Fibroblast of lung (primary cell): ENCODE data around the gene TMEM37. TPM values are rescaled to one million over a fixed set of nuclear protein-coding genes. Genes with fewer than 3 reads are reported as not detected.

Experiments
- DNase-seq, 2 donors: peaks; one replicate each; pipeline versions ENCODE4 v3.0.0 to v3.0.0-alpha.2; 2010; ENCODE audit warnings: low read depth in 2 of 2
- H2AFZ ChIP-seq: 2 replicates; pipeline ENCODE4 v1.5.1; 2012; ENCODE audit warnings: low read length, control low read depth, inconsistent platforms
- H3K27ac ChIP-seq: 2 replicates; pipeline ENCODE4 v1.5.1; 2011; ENCODE audit warnings: low read length, control low read depth; ENCODE audit not compliant: insufficient read depth
- H3K27me3 ChIP-seq: 2 replicates; pipeline ENCODE4 v1.5.1; 2011; ENCODE audit warnings: mild to moderate bottlenecking, low read length; ENCODE audit not compliant: control insufficient read depth, insufficient read depth
- H3K36me3 ChIP-seq: 2 replicates; pipeline ENCODE4 v1.5.1; 2011; ENCODE audit warnings: low read length; ENCODE audit not compliant: control insufficient read depth, insufficient read depth
- H3K4me1 ChIP-seq: 2 replicates; pipeline ENCODE4 v1.5.1; 2011; ENCODE audit warnings: low read length; ENCODE audit not compliant: control insufficient read depth, insufficient read depth; ENCODE audit errors: extremely low read depth
- H3K4me2 ChIP-seq: 2 replicates; pipeline ENCODE4 v1.5.1; 2011; ENCODE audit warnings: low read length, control low read depth; ENCODE audit not compliant: insufficient read depth; ENCODE audit errors: extremely low read depth
- H3K4me3 ChIP-seq, 4 experiments: fragments of 200-600 bp in 1 of 4; sonication (generic) in 1 of 4; replicated peaks in 1 of 4; 2 replicates each; pipeline ENCODE4 v1.5.1; 2011 to 2016; ENCODE audit warnings: low read length in 4 of 4, low read depth in 3 of 4, mild to moderate bottlenecking in 3 of 4, control low read depth in 2 of 4, inconsistent platforms in 1 of 4, mixed read lengths in 1 of 4; ENCODE audit not compliant: insufficient read depth in 1 of 4; ENCODE audit errors: control extremely low read depth in 1 of 4
- H3K79me2 ChIP-seq: 2 replicates; pipeline ENCODE4 v1.5.1; 2012; ENCODE audit warnings: mild to moderate bottlenecking, low read length, inconsistent platforms; ENCODE audit not compliant: control insufficient read depth, insufficient read depth
- H3K9ac ChIP-seq: 2 replicates; pipeline ENCODE4 v1.5.1; 2011; ENCODE audit warnings: mild to moderate bottlenecking, low read length, control low read depth; ENCODE audit not compliant: insufficient read depth
- H3K9me3 ChIP-seq: 2 replicates; pipeline ENCODE4 v1.5.1; 2012; ENCODE audit warnings: low read depth, low read length; ENCODE audit not compliant: control insufficient read depth, insufficient read depth
- H4K20me1 ChIP-seq: 2 replicates; pipeline ENCODE4 v1.5.1; 2011; ENCODE audit warnings: low read length; ENCODE audit not compliant: control insufficient read depth, insufficient read depth; ENCODE audit errors: extremely low read depth
- EZH2 ChIP-seq: IDR thresholded peaks from 2 replicates; pipeline ENCODE4 v1.5.1; 2012; ENCODE audit warnings: low read length, control low read depth, mild to moderate bottlenecking; ENCODE audit errors: missing control alignments
- polyA plus RNA-seq, 2 donors: library from polyadenylated mRNA; depleted of rRNA in 1 of 2; stranded (reverse) in 1 of 2; unstranded in 1 of 2; fragments of >200 nt; gene quantifications; 2 replicates each; pipeline ENCODE4 v1.2.1, GENCODE V29; 2011 to 2012; ENCODE audit warnings: missing spikeins in 1 of 2
- total RNA-seq: library from RNA; depleted of rRNA; stranded (reverse); fragments of >200 nt; gene quantifications from 2 replicates; pipeline ENCODE4 v1.2.1, GENCODE V29; 2014
- TF ChIP-seq, protein P1 (sequence below), 2 donors: IDR thresholded peaks in 1 of 2; conservative IDR thresholded peaks in 1 of 2; 1 replicate in 1 of 2; 2 replicates in 1 of 2; pipeline ENCODE4 v1.5.1; 2011 to 2012; ENCODE audit warnings: low read length in 2 of 2, control low read depth in 1 of 2, inconsistent platforms in 1 of 2, low read depth in 1 of 2, mild to moderate bottlenecking in 1 of 2

The TMEM37 gene
- total and polyA plus RNA-seq, 2 donors (not counting 1 experiment from before 2014, with no cell fraction given) = 0.50 to 0.99 TPM

- Histone ChIP-seq H4K20me1 (no peaks in the 10 kb centered on the region), H3K27me3 (peaks cover 38% of the 10 kb centered on the region), H3K36me3 (no peaks in the 10 kb centered on the region), H2AFZ (no peak overlapping the region), H3K4me1 (no peaks in the 10 kb centered on the region), H3K27ac (no peak overlapping the region), H3K4me3 (no peak overlapping the region), H3K4me2 (no peak overlapping the region), H3K9ac (no peak overlapping the region), H3K79me2 (no peaks in the 10 kb centered on the region), H3K9me3 (no peaks in the 10 kb centered on the region)
- TF ChIP-seq, protein P1, sequence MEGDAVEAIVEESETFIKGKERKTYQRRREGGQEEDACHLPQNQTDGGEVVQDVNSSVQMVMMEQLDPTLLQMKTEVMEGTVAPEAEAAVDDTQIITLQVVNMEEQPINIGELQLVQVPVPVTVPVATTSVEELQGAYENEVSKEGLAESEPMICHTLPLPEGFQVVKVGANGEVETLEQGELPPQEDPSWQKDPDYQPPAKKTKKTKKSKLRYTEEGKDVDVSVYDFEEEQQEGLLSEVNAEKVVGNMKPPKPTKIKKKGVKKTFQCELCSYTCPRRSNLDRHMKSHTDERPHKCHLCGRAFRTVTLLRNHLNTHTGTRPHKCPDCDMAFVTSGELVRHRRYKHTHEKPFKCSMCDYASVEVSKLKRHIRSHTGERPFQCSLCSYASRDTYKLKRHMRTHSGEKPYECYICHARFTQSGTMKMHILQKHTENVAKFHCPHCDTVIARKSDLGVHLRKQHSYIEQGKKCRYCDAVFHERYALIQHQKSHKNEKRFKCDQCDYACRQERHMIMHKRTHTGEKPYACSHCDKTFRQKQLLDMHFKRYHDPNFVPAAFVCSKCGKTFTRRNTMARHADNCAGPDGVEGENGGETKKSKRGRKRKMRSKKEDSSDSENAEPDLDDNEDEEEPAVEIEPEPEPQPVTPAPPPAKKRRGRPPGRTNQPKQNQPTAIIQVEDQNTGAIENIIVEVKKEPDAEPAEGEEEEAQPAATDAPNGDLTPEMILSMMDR (conservative IDR thresholded peaks at IDR 0.05 in 1 of 2, IDR thresholded peaks at IDR 0.05 in 1 of 2; ENCODE audit: low read depth in 1 of 2, low read length in 2 of 2) = no peak
- TF ChIP-seq EZH2 = no peak
- DNase-seq = no peak
Observed at GRCh38 chr2:119425119-119425405, 6.6 kb upstream of the TMEM37 start.

- no peaks in the 10 kb centered on the region for H3K4me1 ChIP-seq
- H4K20me1 ChIP-seq = no peaks in the 10 kb centered on the region
- no peaks in the 10 kb centered on the region for H3K36me3 ChIP-seq
- H3K79me2 ChIP-seq = no peaks in the 10 kb centered on the region
- H2AFZ ChIP-seq = no peak overlapping the region
- no peak overlapping the region for H3K4me3 ChIP-seq
- H3K27ac ChIP-seq = no peak overlapping the region
- H3K27me3 ChIP-seq = peaks cover 36% of the 10 kb centered on the region
- no peak overlapping the region for H3K9ac ChIP-seq
- TF ChIP-seq, protein P1 (conservative IDR thresholded peaks at IDR 0.05 in 1 of 2, IDR thresholded peaks at IDR 0.05 in 1 of 2; ENCODE audit: low read depth in 1 of 2, low read length in 2 of 2) = no peak
- no peak for TF ChIP-seq EZH2
- H3K4me2 ChIP-seq = no peak overlapping the region
- DNase-seq = no peak
- no peaks in the 10 kb centered on the region for H3K9me3 ChIP-seq
Observed at GRCh38 chr2:119425620-119426395, 5.8 kb upstream of the TMEM37 start.

DNA sequence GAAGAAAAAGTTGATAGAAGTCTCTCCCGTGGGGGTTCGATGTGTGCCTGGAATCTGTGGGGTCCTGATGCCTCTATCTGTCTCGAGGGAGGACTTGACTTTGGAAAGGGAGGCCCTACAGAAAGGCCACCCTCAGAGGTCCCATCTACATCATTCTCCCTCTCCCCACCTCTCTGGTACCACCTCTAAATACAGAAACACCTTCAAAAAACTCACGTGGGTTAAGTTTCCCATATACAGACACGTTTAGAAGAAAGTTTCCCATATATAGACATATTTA lies 5.3 kb upstream of the TMEM37 start:
- H3K4me3 ChIP-seq = no peak overlapping the region
- no peaks in the 10 kb centered on the region for H3K36me3 ChIP-seq
- no peak overlapping the region for H2AFZ ChIP-seq
- peaks cover 2% of the 10 kb centered on the region for H3K4me1 ChIP-seq
- no peaks in the 10 kb centered on the region for H3K9me3 ChIP-seq
- H3K27ac ChIP-seq = no peak overlapping the region
- peaks cover 36% of the 10 kb centered on the region for H3K27me3 ChIP-seq
- no peaks in the 10 kb centered on the region for H3K79me2 ChIP-seq
- H3K9ac ChIP-seq = no peak overlapping the region
- no peaks in the 10 kb centered on the region for H4K20me1 ChIP-seq
- no peak for TF ChIP-seq EZH2
- TF ChIP-seq, protein P1 (conservative IDR thresholded peaks at IDR 0.05 in 1 of 2, IDR thresholded peaks at IDR 0.05 in 1 of 2; ENCODE audit: low read depth in 1 of 2, low read length in 2 of 2) = no peak
- DNase-seq = no peak
- no peak overlapping the region for H3K4me2 ChIP-seq
